Transverse colon (tissue), 4 donors: Measurements from ENCODE around the gene NECAB2.

Source experiments
- CTCF ChIP-seq, 5 experiments: fragments of 200-600 bp in 3 of 5; fragments of 450-650 bp in 2 of 5; sonication (generic) in 3 of 5; IDR thresholded peaks; 1 replicate in 2 of 5; 2 replicates in 3 of 5; pipeline ENCODE4 v1.5.1; 2016 to 2017; ENCODE audit warnings: antibody characterized with exemption in 5 of 5, inconsistent platforms in 3 of 5, mild to moderate bottlenecking in 2 of 5, moderate library complexity in 1 of 5
- EP300 ChIP-seq: sonication (generic); formaldehyde crosslinking; IDR thresholded peaks from one replicate; pipeline ENCODE4 v1.6.1; 2017; ENCODE audit warnings: antibody characterized with exemption, low read depth
- POLR2A ChIP-seq: fragments of 450-650 bp; IDR thresholded peaks from one replicate; pipeline ENCODE4 v1.6.1; 2016; ENCODE audit warnings: antibody characterized with exemption, mild to moderate bottlenecking, moderate library complexity
- POLR2AphosphoS5 ChIP-seq, 3 donors: sonication (generic); formaldehyde crosslinking; IDR thresholded peaks; one replicate each; pipeline ENCODE4 v1.6.1; 2016; ENCODE audit warnings: antibody characterized with exemption in 3 of 3

GRCh38 chr16:83934684-83934977 is 33.4 kb upstream of the NECAB2 start:
- no peak for TF ChIP-seq CTCF (IDR thresholded peaks at IDR 0.05)
- TF ChIP-seq POLR2A: no peak
- TF ChIP-seq POLR2AphosphoS5 (IDR thresholded peaks at IDR 0.05): no peak
- no peak for TF ChIP-seq EP300
